ENCODE measurements around the gene MTIF3.

MTIF3 gene

DNA sequence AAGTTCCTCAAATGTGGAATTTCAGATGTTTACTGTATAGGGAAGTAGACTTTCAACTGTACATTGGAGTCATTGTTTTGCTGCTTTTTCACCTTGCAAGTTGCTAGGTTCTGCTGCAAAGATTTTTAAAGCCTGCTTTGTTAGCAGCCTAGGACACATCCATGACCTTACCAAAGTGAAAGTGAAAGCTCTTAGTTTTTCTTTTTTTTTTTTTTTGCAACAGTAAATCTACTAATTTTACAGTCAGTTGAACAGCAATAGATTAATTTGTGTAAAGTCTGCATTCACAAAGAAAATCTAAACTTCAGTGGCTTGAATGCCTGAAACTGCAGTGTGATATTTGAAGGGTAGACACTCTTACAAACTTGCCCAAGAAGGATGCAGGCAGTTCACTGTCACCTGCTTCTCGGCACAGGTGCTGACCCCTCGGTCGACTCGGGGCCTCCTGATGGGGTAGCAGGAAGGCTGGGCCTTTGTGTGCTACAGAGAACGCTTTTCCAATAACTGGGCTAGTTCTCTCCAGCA lies 5.0 kb upstream of the MTIF3 start:
- DNase-seq (ENCODE audit: low read depth) = no peak

DNA sequence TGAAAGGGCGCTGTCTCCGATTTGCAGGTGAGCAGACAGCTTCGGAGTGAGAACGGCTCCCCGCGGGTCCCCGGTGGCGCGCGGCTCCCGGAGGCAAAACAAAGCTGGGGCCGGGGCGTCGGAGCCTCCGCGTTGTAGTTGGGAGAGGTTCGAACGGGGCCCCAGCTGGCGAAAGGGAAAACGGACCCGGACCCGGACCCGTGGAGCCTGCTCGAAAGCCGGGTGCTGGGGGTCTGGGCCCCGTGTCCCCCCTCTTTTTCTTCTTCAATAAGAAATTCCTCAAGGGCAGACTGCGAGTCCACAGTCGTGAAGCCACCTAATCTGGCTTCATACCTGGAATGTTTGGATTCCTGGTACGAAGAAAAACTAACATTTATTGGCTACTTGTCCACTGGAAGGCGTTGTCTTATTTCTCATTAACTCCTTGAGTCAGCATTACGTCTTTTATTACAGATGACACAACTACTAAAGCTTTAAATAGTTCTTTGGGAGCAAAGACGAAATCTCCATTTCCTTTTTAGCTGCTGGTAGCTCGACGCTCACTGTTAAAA lies 632 bp upstream of the MTIF3 start:
- DNase-seq (ENCODE audit: low read depth) = no peak

DNA sequence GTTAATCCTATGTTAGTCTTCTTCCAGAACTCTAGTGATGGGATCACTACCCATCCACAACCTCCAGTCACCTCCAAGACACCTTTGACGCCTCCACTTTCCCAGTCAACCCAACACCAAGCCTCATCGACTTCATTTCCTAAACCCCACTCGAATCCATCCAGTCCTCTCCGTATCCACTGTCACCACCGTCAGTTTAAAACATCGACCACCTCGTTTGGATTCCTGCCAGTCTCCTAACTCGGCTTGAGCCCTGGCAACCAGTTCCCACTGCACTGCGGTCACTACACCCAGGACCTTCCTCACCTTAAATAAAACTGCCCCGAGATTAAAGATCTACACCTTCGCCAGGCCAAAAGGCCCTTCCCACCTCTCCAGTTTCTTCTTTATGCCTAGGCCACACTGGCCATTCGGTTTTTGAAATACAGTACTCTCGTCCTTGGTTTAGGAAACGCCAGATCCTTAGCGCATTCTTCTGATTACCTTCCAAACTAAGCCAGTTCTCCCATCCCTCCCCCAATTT lies 1.2 kb downstream of the MTIF3 start:
- DNase-seq (ENCODE audit: low read depth) = no peak

DNA sequence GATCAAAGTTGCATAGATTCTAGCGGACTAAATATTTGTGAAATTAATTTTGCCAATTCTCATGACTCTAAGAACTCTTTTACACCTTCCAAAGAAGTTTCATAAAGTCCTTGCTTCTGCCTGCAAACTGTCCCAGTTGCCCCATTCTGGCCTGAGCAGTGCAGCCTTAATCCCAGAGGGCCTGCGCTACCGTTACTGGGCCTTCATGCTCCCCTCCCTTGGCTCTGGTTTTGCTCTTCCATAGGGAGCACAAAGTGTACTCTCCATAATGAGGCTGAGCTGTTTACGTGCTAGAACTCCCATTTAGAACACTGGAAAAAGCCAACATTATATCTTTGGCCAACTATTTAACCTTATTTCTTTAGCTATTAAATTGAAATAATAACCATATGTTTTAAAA lies 2.1 kb downstream of the MTIF3 start:
- no peak for DNase-seq (ENCODE audit: low read depth)

DNA sequence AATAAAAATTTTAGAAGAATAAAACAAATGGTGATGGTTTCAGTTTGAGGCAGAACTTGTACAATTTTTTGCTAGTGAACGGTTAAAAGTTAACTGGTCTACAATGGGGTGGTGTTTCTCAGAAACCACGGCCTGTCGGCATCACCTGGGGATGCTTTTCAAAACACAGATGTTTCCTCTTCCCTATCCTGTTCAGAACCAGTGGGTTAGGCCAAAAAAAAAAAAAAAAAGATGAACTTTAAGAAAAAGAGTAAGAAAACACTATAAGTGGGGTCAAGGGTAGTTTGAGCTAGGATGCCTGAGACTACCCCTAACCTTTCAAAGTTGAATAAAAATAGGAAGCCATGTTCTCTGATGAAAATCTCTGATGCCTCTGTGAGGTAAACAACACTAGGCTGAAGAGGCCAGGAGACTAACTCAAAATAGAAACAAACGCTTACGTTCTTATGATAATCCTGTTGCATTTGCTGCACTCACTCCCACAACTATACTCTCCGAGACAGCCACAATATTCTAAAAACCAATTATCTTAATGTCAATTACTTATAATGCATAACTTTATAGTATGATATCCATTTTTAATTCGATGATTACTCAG lies 3.3 kb downstream of the MTIF3 start:
- DNase-seq (ENCODE audit: low read depth) = no peak

DNA sequence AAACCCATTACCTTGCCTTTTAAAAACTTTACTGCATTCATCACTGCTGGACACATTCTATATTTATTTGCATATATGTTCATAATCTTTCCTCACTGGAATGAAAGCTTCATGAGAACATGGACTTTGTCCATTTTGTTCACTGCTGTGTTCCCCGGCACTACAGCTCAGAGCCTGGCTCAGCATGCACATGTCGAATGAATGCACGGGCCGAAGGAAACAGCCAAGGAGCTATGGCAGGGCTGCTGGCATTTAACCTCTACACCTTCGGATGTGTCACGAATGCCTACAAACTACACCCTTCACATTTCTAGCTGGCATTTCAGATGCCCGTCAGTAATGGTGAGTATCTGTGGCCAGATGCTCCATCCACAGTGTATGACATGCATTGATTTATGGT lies 7.6 kb downstream of the MTIF3 start:
- no peak for DNase-seq (ENCODE audit: low read depth)

DNA sequence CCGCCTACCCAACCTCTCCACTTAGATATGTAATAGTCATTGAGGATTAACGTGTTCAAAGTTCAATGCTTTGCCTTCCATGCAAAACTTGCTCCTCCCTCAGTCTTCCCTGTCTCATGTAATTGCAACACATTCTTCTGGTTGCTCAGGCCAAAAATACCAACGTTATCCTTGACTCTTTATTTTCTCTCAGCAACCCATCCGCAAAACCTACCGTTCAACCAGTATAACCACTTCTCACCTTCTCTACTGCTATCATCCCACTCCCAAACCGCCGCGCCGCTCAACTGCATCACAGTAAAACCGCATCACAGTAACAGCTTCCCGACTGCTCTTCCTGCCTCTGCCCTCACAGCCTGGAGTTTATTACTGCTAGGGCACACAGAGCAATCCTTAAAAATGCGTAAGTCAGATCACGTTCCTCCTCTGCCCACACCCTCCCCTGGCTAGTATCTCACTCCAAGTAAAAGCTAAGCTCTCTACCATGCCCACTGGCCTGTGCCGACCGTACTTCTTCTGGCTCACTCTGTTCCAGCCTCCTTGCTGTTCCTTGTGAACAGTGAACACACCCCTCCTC lies 8.2 kb downstream of the MTIF3 start:
- DNase-seq (ENCODE audit: low read depth) = no peak

DNA sequence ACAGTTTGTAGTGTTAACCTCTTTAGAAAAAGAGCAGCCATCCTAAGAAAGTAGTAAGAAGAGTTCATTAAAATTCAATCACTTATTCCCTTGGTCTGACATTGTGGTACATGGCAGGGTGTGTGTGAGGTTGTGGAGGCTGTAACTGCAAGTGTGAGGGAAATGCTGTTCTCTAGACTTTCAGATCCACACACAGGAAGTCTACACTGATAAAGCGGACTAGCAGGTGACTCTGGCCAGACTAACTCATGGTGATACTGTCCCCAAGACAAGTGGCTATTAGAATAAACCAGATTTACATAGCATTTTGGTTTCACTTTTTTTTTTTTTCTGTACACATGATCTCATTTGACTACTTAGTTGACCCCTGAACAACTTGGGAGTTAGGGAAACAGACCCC lies 10.0 kb downstream of the MTIF3 start:
- DNase-seq (ENCODE audit: low read depth) = no peak

DNA sequence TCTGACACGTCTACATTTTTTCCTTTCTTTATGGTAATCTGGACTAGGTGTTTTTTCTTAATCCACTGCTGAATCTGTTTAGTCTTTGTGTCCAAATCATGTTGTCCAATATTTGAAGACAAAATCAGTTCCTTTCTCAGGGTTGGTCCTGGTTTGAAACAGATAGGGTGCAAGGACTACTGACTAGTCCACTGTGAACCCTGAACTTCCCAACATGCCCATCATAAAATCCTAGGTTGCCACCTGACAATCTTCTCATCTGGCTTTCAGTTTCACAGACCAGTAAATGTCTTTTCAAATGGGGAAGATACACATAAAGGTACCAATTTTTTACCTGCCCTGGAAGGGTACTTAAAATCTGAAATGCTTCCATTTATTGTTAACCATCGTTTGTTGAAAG lies 13.2 kb downstream of the MTIF3 start:
- no peak for DNase-seq (ENCODE audit: low read depth)

DNA sequence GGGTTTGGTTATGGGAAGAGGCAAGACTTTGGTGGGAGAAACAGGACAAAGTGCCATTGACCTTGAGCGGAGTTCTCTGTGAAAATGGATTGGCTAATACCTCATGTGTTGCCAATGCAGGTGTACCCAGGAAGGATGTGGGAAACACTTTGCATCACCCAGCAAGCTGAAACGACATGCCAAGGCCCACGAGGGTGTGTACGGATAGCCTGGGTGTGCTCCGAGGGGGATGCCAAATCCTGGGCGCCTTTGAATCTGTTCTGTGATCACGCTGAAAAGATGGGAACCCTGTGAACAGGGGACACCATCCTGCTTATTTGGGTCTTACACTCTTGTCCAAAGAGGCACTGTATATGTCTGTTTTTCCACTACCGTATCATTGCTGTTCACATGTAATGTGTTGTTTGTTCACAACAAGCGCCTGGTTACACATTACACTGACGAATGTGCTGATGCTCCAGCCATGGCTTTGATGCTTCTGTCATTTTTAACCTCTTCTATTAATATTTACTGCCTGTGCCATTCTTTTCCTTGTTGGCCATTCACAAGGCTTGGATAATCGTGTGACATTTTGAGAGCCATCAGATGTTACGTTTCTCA lies 17.7 kb downstream of the MTIF3 start:
- no peak for DNase-seq (ENCODE audit: low read depth)

DNA sequence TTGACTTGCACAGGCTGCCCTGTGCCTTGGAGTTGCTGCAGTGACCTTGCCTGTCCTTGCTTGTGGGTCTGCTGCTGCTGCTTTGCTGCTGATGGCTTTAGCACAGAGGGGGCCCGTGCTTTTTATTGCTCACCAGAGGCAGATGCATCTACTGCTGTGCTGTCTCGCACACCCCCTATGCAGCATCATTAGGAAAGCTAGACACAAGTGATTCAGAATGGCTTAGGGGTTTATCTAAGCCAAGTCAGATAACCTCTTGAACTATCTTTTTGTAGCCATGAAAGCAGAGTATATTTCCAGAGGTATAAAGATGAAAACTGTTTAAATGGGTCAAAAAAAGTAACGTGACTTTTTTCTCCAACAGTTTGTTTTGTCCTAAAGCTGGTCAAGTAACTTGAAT lies 18.2 kb downstream of the MTIF3 start:
- DNase-seq (ENCODE audit: low read depth) = no peak

DNA sequence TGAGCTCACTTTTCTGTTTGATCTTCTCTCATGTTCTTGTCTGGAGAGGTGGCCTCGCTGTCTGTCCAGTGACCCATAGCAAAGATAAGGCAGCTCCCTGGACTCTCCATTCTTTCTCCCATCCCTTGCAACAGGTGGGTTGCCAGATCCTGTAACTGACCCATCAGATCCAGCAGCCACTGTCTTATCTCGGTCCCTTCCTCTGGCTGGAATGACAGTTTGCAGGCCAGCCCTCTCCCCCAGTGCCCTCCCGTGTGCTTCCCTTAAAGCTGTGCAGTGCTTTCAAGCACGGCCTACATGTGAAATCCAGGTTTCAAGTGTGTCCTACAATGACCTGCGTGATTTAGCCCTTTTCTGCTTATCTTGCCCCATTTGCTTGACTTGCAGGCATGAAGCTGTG lies 22.2 kb downstream of the MTIF3 start:
- no peak for DNase-seq (ENCODE audit: low read depth)

DNA sequence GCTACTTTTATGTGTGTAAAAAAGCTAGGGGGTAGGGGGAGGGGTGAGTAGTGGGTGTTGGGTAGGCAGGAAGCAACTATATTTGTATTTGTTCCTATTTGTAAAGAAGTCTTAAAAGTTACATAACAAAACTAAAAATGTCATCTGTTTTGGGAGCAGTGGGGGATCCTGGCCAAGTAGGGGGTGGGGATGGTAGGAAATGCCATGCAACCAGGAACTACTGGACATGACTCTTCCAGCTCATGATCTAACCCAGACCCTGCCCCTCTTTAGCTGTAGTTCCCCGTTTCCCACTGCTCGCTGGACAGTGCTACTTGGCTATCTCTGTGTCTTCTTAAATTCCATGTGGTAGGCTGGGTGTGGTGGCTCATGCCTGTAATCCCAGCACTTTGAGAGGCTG lies 22.7 kb downstream of the MTIF3 start:
- no peak for DNase-seq (ENCODE audit: low read depth)

DNA sequence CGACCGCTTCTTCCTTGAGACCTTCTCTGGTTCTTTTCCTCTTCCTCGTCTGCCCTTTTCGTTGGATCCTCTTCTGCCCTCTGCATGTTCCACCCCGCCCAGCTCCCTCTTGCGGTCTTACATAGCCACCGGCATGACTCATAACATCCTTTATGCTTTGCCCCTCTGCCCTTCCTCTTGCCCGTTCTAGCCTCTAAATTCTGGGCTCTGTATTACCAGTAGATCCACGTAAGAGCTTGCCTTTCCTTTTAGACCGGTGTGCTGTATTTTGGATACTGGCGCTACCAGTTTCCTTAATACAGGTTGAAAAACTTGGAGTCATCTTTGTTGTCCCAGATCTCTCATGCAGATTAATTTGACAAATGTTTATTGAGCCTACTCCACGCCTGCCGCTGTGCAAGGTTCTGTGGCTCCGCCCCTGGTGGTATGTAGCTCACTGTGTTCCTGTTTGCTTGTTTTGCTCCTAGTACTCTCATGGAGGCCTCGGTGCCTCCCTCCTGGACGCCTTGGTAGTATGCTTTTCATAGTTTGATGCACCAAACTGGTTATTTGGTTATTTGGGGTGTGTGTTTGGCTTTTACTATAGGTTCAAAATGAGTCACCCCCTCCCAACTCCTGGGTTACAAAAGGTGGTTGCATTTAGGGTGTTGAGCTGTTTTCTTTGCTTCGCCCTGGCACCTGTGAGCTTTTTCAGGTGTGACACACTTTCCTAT lies 24.3 kb downstream of the MTIF3 start:
- DNase-seq (ENCODE audit: low read depth) = peak; percentile 53

DNA sequence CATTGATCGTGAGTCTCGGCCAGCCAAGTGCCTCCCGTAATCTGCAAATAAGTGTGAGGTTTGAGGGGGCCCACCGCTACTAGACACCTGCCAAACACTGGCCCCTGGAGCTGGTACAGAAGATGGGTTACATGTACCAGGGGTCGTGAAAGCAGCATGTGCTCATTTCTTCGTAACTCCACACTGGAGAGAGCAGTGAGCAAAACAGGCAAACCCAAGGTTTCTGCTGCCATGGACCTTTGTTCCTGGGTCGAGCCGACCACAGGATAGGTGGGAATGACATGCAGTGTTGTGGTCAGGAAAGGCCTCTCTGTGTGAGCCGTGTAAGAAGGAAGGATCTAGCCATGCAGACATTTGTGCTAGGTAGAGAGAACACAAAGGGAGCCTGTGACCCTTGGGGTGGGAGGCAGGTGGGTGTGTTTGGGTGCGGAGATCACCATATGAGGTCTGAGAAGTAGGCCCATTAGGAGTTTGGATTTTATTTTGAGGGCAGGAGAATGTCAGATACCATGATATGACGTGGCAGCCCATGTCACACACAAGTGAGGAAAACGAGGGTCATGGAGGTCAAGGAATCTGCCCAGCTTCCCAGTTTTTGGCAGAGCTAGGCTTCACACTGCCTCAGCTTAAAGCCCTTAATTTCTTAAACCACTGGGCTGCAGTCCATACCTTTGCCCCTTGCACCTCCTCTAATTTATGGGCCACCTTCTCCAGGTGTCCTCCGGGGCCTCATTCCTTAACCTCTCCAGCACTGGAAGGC lies 25.0 kb downstream of the MTIF3 start:
- DNase-seq (ENCODE audit: low read depth) = no peak

DNA sequence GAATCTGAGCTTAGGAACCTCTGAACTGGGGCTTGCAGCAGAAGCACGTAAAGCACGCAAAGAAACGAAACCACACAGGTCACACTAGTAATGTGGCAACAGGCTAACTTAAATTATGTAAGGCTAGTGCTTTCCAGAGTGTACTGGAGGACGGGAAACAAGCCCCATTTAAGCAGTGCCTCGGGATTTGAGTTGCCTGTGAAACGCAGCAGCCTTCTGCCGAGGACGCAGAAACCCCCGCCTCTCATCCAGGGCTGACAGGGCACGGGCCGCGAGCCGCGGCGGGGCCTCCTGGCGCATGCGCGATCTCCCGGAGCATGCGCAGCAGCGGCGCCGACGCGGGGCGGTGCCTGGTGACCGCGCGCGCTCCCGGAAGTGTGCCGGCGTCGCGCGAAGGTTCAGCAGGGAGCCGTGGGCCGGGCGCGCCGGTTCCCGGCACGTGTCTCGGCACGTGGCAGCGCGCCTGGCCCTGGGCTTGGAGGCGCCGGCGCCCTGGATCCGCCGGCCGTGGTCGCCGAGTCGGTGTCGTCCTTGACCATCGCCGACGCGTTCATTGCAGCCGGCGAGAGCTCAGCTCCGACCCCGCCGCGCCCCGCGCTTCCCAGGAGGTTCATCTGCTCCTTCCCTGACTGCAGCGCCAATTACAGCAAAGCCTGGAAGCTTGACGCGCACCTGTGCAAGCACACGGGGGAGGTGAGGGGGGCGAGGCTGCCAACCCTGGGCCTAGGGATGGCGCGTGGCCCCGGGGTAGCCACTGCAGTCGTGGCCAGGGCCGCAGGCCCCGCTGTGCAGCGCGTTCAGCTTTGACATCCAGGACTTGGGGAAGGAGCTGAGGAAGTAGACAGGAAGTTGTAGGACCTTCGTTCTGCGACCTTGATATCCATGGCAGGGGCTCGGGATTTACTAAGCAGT lies 25.9 kb downstream of the MTIF3 start, which contains the start of gene GTF3A:
GTF3A (plus strand) TSS at position 374 of the 912 bp plus-strand sequence.
- DNase-seq (ENCODE audit: low read depth) = peak; percentile 78

DNA sequence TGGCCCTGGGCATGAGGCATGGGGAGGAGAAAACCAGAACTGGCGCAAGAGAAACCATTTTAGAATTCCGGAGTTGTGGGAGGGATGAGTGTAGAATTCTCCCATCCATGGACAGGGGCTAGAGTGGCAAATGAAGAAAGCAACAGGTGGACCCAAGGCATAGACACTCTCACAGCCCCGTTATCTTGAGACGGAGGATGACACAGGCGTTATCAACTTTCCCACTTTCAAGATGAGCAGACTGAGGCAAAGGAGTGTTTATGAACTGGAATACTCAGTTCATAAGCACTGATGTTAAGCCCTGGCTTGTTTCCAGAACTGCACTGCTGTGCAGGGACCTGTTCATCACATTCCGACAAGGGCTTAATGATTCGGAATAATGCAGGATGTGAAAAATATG lies 27.0 kb downstream of the MTIF3 start:
- DNase-seq (ENCODE audit: low read depth) = no peak

DNA sequence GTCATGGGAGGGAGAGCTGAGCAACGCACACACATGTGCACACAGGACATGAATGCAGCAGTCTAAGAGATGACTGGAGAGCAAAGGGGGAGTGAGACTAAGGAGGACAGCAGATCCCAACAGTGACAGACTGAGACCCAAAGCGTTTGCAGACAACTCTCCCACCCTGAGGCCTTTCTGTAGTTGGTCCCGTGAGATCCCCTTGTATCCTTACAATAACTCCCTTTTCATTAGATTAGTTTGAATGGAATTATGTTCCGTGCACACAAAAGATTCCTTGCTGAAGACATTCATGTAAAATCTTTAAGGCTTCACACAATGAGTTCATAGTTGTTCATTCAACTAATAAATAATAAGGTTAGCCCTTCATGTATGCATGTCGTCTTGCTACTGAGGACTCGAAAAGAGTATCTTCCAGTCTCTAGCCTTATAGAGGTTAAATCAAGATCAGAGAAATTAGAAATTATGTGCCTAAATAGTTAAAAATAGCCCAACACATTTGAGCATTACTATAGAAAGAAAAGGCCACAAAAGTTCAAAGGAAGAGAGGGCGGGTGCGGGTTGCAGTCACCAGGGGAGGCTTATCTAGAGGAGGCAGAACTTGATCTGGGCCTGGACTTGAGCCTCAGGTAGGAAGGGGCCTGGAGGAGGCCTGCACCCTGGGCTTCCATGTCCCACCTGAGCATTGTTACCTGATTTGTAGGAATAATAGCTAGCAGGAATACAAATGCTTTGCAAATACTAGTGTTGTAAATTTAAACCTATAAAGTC lies 29.1 kb downstream of the MTIF3 start:
- DNase-seq (ENCODE audit: low read depth) = no peak

DNA sequence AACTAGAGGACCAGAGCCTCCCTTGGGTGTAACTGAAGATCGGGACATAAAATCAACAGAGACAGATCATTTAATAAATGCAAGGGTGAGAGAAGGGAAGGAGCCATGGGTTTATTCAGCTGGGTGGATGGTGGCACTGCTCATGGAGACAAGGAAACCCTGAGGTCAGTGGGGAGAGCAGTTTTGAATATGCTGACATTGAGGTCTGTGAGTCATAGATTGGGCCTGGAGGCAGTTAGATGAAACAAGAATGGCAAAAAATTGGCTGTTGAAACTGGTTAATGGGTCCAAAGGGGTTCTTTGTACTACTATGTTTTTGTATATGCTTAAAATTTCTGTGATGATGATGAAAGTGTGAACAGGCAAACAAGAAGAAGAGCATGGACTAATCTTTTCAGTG lies 31.0 kb downstream of the MTIF3 start:
- DNase-seq (ENCODE audit: low read depth) = no peak

DNA sequence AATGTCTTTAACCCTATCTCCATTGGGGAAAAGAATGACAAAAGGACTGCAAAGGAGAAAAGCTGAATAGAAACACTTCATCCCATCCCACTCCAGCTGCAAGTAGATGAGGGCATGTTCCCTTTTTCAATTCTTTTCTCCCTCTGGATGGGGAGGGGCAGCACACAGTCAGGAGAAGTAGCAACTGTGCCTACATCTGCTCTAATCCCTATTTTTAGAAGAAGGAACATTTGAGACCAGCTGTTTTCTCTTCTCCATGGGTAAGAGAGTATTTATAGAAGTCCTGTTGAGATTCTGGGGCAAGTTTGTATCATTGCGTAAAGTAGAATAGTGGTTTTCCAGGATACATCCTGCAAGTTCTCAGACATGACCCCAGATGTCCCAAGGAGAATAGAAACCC lies 35.2 kb downstream of the MTIF3 start:
- DNase-seq (ENCODE audit: low read depth) = no peak

All from stimulated activated CD8-positive, alpha-beta memory T cell treated with anti-CD3 and anti-CD28 coated beads, Interleukin-4, amount 100 ng/mL, for 24 hours (primary cell).